ENCODE data around the gene AHSP. TPM values are rescaled to one million over a fixed set of nuclear protein-coding genes. Genes with fewer than 3 reads are reported as not detected.

AHSP gene
- total and polyA plus RNA-seq, 2 of the 4 experiments (the other 2 are of a cell fraction), result not detected

DNA sequence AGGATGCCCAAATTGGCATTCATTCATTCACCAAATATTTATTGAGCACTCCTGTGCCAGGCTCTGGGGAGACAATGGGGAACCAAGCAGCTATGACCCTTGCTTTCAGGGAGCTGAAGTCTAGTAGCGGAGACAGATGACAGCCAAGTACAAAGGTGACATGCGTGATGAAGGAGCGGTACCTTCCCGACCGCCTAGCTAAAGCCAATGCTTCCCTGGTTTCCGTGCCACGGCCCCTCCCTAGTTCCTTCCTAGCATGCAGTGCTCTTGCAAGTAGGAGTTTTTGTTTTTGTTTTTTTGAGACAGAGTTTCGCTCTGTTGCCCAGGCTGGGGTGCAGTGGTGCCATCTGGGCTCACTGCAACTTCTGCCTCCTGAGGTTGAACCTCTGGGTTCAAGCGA, 47.9 kb upstream of the AHSP start:
- CTCF ChIA-PET, result no interaction called here
- WGBS, 2 experiments (ENCODE audit: extremely low coverage in 2 of 2, insufficient read length in 1 of 2), result 83% methylated on average over 1 of the region's 9 CpGs; no CpG with 5 or more reads in 1 of the 2 experiments
- Histone ChIP-seq H3K4me2 (ENCODE audit: low read depth, low read length) (no peak overlapping the region), H2AK9ac (replicated peaks; ENCODE audit: low read depth, low read length, poor library complexity) (no peak overlapping the region), H3K9me3 (ENCODE audit: control insufficient read depth, insufficient read depth, low read length) (no peaks in the 10 kb centered on the region), H3K23ac (ENCODE audit: low read depth, low read length) (no peak overlapping the region), H2BK15ac (ENCODE audit: low read depth, low read length) (no peak overlapping the region), H2BK120ac (ENCODE audit: low read depth, low read length) (no peak overlapping the region), H3K18ac (ENCODE audit: low read depth, low read length) (no peak overlapping the region), H3K4ac (ENCODE audit: low read depth, low read length) (no peak overlapping the region), H3K4me3 (ENCODE audit: insufficient read depth, low read depth, low read length) (no peak overlapping the region), H3K79me1 (ENCODE audit: low read depth in 1 of 2, low read length in 2 of 2) (peaks cover 7 to 31% of the 10 kb centered on the region in 2 experiments; a peak in 3 of 4 replicates), H3K27ac (ENCODE audit: insufficient read depth, low read length) (no peak overlapping the region), H4K20me1 (ENCODE audit: insufficient read depth, low read length) (peaks cover 44% of the 10 kb centered on the region), H2AK5ac (ENCODE audit: low read depth, low read length) (no peak overlapping the region), H4K5ac (ENCODE audit: low read depth, low read length) (no peak overlapping the region), H3K9ac (ENCODE audit: low read depth, low read length) (no peak overlapping the region), H3K9me1 (ENCODE audit: insufficient read depth, low read length) (peaks cover 10% of the 10 kb centered on the region), H3K4me1 (ENCODE audit: control insufficient read depth, insufficient read depth, low read length) (no peaks in the 10 kb centered on the region), H2BK20ac (ENCODE audit: low read depth, low read length) (no peak overlapping the region), H3K56ac (ENCODE audit: extremely low read depth, insufficient read depth, low read length) (no peak overlapping the region), H2BK5ac (ENCODE audit: low read depth, low read length, poor library complexity, severe bottlenecking) (no peak overlapping the region), H3K27me3 (ENCODE audit: control insufficient read depth, insufficient read depth, low read length) (no peaks in the 10 kb centered on the region; the same call in 1 of the 2 replicates), H3K36me3 (ENCODE audit: control insufficient read depth, insufficient read depth, low read length) (peaks cover 39% of the 10 kb centered on the region), H3K14ac (replicated peaks; ENCODE audit: low read depth, low read length) (no peak overlapping the region), H4K91ac (ENCODE audit: insufficient read depth, low read depth, low read length) (no peak overlapping the region), H2AFZ (replicated peaks; ENCODE audit: low read length, poor library complexity) (no peak overlapping the region), H4K8ac (ENCODE audit: low read depth in 2 of 2, low read length in 2 of 2) (no peak overlapping the region)
- ATAC-seq (ENCODE audit: low read depth) (no peak), DNase-seq (no peak)
- dilution Hi-C loops (cut with HindIII; ENCODE audit: low sequenced_read_pairs, unreplicated experiment) (no loop called here), intact Hi-C loops (cut with micrococcal nuclease) (no loop called here), in situ Hi-C loops (cut with MboI; ENCODE audit: low sequenced_read_pairs) (no loop called here)
- POLR2A ChIA-PET (ENCODE audit: unreplicated experiment), result no interaction called here
- TF ChIP-seq MAZ (IDR thresholded peaks at IDR 0.05; ENCODE audit: borderline replicate concordance, low read depth, low read length) (no peak), RFX5 (IDR thresholded peaks at IDR 0.05; ENCODE audit: low read depth, low read length) (no peak), MXI1 (IDR thresholded peaks at IDR 0.05; ENCODE audit: borderline replicate concordance, low read depth, low read length) (no peak), RAD21 (IDR thresholded peaks at IDR 0.05; ENCODE audit: low read length) (no peak), MAFK (IDR thresholded peaks at IDR 0.05; ENCODE audit: low read depth, low read length) (no peak), NFE2L2 (IDR thresholded peaks at IDR 0.05; ENCODE audit: low read depth, low read length) (no peak)
- TF ChIP-seq, protein P1, sequence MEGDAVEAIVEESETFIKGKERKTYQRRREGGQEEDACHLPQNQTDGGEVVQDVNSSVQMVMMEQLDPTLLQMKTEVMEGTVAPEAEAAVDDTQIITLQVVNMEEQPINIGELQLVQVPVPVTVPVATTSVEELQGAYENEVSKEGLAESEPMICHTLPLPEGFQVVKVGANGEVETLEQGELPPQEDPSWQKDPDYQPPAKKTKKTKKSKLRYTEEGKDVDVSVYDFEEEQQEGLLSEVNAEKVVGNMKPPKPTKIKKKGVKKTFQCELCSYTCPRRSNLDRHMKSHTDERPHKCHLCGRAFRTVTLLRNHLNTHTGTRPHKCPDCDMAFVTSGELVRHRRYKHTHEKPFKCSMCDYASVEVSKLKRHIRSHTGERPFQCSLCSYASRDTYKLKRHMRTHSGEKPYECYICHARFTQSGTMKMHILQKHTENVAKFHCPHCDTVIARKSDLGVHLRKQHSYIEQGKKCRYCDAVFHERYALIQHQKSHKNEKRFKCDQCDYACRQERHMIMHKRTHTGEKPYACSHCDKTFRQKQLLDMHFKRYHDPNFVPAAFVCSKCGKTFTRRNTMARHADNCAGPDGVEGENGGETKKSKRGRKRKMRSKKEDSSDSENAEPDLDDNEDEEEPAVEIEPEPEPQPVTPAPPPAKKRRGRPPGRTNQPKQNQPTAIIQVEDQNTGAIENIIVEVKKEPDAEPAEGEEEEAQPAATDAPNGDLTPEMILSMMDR (conservative IDR thresholded peaks at IDR 0.05; ENCODE audit: low read depth, low read length), result no peak
- TF ChIP-seq, protein P2, sequence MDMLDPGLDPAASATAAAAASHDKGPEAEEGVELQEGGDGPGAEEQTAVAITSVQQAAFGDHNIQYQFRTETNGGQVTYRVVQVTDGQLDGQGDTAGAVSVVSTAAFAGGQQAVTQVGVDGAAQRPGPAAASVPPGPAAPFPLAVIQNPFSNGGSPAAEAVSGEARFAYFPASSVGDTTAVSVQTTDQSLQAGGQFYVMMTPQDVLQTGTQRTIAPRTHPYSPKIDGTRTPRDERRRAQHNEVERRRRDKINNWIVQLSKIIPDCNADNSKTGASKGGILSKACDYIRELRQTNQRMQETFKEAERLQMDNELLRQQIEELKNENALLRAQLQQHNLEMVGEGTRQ (IDR thresholded peaks at IDR 0.05; ENCODE audit: low read depth, low read length), result no peak
- TF ChIP-seq, protein P3, sequence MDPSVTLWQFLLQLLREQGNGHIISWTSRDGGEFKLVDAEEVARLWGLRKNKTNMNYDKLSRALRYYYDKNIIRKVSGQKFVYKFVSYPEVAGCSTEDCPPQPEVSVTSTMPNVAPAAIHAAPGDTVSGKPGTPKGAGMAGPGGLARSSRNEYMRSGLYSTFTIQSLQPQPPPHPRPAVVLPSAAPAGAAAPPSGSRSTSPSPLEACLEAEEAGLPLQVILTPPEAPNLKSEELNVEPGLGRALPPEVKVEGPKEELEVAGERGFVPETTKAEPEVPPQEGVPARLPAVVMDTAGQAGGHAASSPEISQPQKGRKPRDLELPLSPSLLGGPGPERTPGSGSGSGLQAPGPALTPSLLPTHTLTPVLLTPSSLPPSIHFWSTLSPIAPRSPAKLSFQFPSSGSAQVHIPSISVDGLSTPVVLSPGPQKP (IDR thresholded peaks at IDR 0.05; ENCODE audit: borderline replicate concordance, low read depth, low read length), result no peak
- BruUV-seq (replicated peaks), result no TSS peak
